Raji (cell line): Measurements from ENCODE around the gene CCDC152.

Source experiments
- POLR2A ChIP-seq: IDR thresholded peaks from 2 replicates; pipeline ENCODE4 v1.6.1; 2011; ENCODE audit warnings: low read depth, low read length, control low read depth; ENCODE audit not compliant: insufficient read depth

Gene CCDC152

DNA sequence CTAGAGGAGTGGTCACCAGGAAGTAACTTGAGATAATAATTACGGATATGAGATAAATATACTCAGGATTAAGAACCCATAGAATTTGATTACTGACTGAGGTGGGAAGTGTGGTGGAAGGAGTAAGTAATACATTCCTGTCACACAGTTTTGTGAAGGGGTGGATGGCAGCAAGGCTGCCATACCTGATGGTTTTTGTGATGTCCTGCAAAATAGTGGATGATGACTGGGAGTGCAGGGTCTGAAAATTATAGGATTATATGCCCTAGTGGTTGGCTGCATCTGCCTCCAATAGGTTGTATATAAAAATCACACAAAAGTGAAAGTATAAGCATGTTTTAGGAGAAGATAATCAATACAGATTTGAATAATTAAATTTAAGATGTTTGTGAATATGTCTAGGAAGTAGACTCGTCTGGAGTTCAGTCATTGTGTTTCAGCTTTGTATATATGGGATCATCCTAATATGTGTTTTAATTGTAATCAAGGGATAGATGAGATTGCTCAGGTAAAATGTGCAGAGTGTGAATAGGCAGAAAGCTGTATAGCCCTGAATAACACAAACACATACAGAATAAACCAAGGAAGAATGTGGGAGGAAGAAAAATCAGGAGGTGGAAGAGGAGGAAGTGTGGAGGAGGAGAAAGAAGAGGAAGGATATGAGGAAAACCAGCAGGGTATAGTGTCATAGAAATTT, 49.5 kb downstream of the CCDC152 start:
- no peak for TF ChIP-seq POLR2A

GRCh38 chr5:42806701-42807262, 50.2 kb downstream of the CCDC152 start:
- TF ChIP-seq POLR2A = no peak

GRCh38 chr5:42807722-42808447, 51.3 kb downstream of the CCDC152 start:
- no peak for TF ChIP-seq POLR2A

GRCh38 chr5:42808888-42809611, 52.4 kb downstream of the CCDC152 start:
- no peak for TF ChIP-seq POLR2A

GRCh38 chr5:42810834-42811590, 54.4 kb downstream of the CCDC152 start:
- TF ChIP-seq POLR2A = no peak

DNA sequence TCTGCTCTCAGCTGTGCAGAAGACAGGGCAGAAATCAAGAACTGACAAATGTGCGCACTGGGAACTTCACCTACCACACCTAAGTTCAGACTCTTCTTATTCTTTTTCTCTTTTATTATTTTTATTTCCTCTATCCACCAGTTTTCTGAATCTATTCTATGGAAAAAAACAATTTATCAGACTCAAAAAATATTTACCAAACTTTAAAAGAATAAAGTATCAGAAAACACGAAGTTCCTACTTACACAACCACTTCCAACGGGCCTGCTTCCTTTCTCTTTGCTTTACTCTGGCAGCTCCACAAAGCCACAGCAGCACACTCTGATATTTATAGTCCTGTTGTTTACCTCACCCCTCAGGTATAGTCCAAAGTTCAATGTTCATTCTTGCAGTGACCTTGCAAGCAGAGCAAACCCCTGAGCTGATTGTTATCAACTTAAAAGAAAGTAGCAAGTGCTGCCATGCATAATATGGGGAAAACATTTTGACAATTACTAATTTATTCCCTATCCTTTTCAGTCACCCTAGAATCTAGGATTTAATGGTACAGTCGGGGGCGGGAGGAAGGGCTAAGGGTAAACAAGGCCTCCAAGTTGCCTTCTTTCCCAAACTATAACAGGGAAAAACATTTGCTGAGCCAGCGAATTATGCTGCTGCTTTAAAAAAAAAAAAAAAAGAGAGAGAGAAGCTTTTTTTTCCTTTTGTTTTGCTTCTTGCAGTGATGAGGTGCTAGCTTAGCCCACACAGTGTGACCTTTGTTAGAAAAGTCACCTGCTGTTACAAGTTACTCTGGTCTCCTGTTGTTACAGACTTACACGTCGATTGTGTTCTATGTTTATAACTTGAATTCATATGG, 55.2 kb downstream of the CCDC152 start, which contains the start of gene SELENOP:
Gene SELENOP (minus strand): TSS at position 302 of the 856 bp plus-strand sequence. CDS start 3,539 bp downstream, outside the sequence.
- TF ChIP-seq POLR2A = no peak

GRCh38 chr5:42812620-42813019, 56.0 kb downstream of the CCDC152 start:
- no peak for TF ChIP-seq POLR2A

GRCh38 chr5:42813533-42813932, 56.9 kb downstream of the CCDC152 start:
- no peak for TF ChIP-seq POLR2A

DNA sequence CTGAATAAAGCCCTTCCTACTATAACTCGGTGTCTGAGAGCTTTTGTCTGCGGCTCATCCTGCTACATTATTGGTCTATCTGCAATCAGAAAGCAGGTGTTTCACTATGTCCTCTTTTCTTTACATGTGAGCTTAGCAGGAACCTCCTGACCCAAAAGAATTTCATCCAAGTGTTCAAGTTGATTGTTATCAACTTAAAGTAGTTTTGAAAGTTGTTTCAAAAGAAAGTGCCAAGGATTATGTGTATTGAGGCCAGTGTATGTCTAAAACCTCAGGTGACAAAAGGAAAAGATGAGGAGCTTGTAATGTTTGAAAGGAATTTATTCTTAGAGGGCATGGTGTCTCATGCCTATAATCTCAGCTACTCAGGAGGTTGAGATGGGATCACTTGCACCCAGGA, 63.1 kb downstream of the CCDC152 start:
- no peak for TF ChIP-seq POLR2A

DNA sequence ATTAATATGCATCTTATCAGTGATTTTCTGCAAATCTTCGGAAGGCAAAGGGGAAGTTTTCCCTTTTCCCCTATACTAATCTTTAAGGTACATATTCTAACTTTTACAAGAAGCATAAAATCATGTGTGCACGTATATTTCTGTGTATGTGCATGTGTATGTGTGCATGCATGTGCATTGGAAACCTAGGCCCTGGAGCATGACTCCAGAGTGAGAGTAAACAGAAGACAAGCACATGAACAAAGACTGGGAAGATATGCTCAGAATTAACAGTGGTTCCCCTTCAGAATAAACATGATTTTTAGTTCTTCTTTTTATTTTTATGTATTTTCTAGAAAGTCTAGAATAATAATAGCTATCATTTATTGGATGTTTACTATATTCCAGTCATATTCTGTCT, 65.9 kb downstream of the CCDC152 start:
- TF ChIP-seq POLR2A = no peak

GRCh38 chr5:42824347-42824976, 67.8 kb downstream of the CCDC152 start:
- no peak for TF ChIP-seq POLR2A

- no peak for TF ChIP-seq POLR2A
These were observed 69.0 kb downstream of the CCDC152 start for GRCh38 chr5:42825422-42826148.

DNA sequence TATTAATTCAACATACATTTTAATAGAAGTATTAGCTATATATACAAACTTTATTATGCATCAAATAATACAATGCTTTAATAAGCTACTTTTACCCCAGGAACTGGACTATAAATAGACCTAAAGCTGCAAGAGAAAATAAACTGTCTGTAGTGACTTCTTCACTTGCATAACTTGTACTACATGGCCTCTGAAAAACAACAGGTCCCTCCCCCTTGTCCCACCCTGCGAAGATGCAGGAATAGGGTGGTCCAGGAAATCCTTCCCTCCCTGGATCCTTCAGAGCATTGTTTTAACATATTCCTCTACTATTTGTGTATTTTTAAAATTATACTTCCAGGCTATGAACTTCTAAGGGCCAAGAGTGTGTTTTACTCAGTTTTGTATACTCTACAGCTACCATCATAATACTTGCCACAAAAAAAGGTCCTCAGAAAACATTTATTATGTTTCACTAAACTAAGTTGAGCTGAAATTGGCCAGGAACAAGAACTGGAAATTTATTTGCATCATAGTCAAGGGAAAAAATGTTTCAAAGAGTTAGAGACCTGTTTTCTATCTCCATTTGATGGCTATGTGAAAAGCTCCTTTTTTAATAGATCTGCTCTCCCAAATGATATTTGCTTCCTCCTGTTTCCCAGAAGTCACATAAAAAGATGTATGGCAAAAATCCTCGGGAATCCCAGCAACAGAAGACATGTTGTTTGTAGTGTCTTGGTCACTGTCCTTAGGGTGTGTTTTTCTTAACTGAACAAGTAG, 70.3 kb downstream of the CCDC152 start:
- TF ChIP-seq POLR2A = no peak
